NCI-H1105 treated with DMSO at 0.1 percent for 48 hours (cell line): ENCODE data around the gene TFEB.
A peak's percentile ranks its signal among the peaks of the same experiment; 100 is the strongest.

Experiments used
- DNase-seq: peaks from one replicate; lab custom pipeline; 2025; lab: John Stamatoyannopoulos, UW

Gene TFEB

GRCh38 chr6:41674231-41675000 lies 61.0 kb downstream of the TFEB start:
- DNase-seq, result no peak

- DNase-seq, result no peak
Observed at GRCh38 chr6:41673704-41674000, 61.8 kb downstream of the TFEB start.

- DNase-seq, result no peak
Observed at GRCh38 chr6:41672816-41673703, 62.3 kb downstream of the TFEB start.

GRCh38 chr6:41672016-41672415 lies 63.4 kb downstream of the TFEB start:
- no peak for DNase-seq

- peak; percentile 28 for DNase-seq
Observed at GRCh38 chr6:41671376-41671775, 64.0 kb downstream of the TFEB start.

GRCh38 chr6:41670703-41671360 lies 64.6 kb downstream of the TFEB start:
- no peak for DNase-seq

- no peak for DNase-seq
Observed at GRCh38 chr6:41668968-41669367, 66.4 kb downstream of the TFEB start.

GRCh38 chr6:41667195-41667594 lies 68.2 kb downstream of the TFEB start:
- DNase-seq, result no peak

GRCh38 chr6:41664271-41664670 lies 71.1 kb downstream of the TFEB start:
- DNase-seq, result no peak

GRCh38 chr6:41663568-41663967 lies 71.8 kb downstream of the TFEB start:
- DNase-seq, result no peak

GRCh38 chr6:41659935-41660334 lies 75.5 kb downstream of the TFEB start:
- no peak for DNase-seq

- no peak for DNase-seq
Observed at GRCh38 chr6:41658636-41659035, 76.8 kb downstream of the TFEB start.

- DNase-seq, result no peak
Observed at GRCh38 chr6:41657131-41658094, 78.0 kb downstream of the TFEB start.

GRCh38 chr6:41656002-41656691 lies 79.3 kb downstream of the TFEB start:
- no peak for DNase-seq

- no peak for DNase-seq
Observed at GRCh38 chr6:41655646-41656001, 79.8 kb downstream of the TFEB start.

GRCh38 chr6:41655176-41655575 lies 80.2 kb downstream of the TFEB start:
- no peak for DNase-seq

GRCh38 chr6:41654698-41655151 lies 80.7 kb downstream of the TFEB start:
- no peak for DNase-seq

- no peak for DNase-seq
Observed at GRCh38 chr6:41654151-41654697, 81.2 kb downstream of the TFEB start.

- no peak for DNase-seq
Observed at GRCh38 chr6:41653691-41654090, 81.7 kb downstream of the TFEB start.

GRCh38 chr6:41652866-41653652 lies 82.3 kb downstream of the TFEB start:
- no peak for DNase-seq
